H1 (cell line): ENCODE data around the gene C1orf146. TPM values are rescaled to one million over a fixed set of nuclear protein-coding genes. Genes with fewer than 3 reads are reported as not detected.

Experiments used
- CTCF ChIA-PET: fragments of 300-600 bp; sonication (Branson Sonifier 250); formaldehyde crosslinking; loops from one replicate; lab custom pipeline; 2021; ENCODE audit not compliant: partially characterized antibody; lab: Charles Lee
- POLR2A ChIA-PET: fragments of 300-600 bp; sonication (Branson Sonifier 250); formaldehyde crosslinking; loops from one replicate; lab custom pipeline; 2021; ENCODE audit warnings: inconsistent platforms; ENCODE audit not compliant: partially characterized antibody; lab: Charles Lee
- DNase-seq, 2 experiments: peaks; one replicate each; pipeline versions ENCODE4 v3.0.0 to v3.0.0-alpha.2; 2010 to 2022; ENCODE audit warnings: low spot score in 2 of 2, low read depth in 1 of 2, mixed read lengths in 1 of 2
- FAIRE-seq: peaks from 2 replicates; lab custom pipeline; 2011; peaks lifted over from hg19 to GRCh38; lab: Jason Lieb, UNC
- H2AFZ ChIP-seq: 2 replicates; pipeline ENCODE4 v1.8.1; 2012; ENCODE audit warnings: low read length, inconsistent platforms
- H2AK5ac ChIP-seq: 2 replicates; pipeline ENCODE4 v1.6.1; 2013; ENCODE audit warnings: low read depth, low read length
- H2BK120ac ChIP-seq: replicated peaks from 2 replicates; pipeline ENCODE3; 2013; ENCODE audit warnings: low read depth, low read length, inconsistent platforms
- H2BK12ac ChIP-seq: 2 replicates; pipeline ENCODE4 v1.6.1; 2013; ENCODE audit warnings: low read depth, low read length
- H2BK15ac ChIP-seq: 2 replicates; pipeline ENCODE4 v1.6.1; 2013; ENCODE audit warnings: low read length
- H2BK20ac ChIP-seq: 2 replicates; pipeline ENCODE4 v1.6.1; 2013; ENCODE audit warnings: low read length
- H2BK5ac ChIP-seq: 2 replicates; pipeline ENCODE4 v1.6.1; 2013; ENCODE audit warnings: low read depth, low read length
- H3K14ac ChIP-seq: 2 replicates; pipeline ENCODE4 v1.6.1; 2013; ENCODE audit warnings: inconsistent platforms; ENCODE audit not compliant: insufficient read length
- H3K18ac ChIP-seq: 2 replicates; pipeline ENCODE4 v1.6.1; 2013; ENCODE audit warnings: low read length; ENCODE audit errors: extremely low read depth
- H3K23ac ChIP-seq: 2 replicates; pipeline ENCODE4 v1.6.1; 2013; ENCODE audit warnings: inconsistent platforms; ENCODE audit not compliant: insufficient read length
- H3K23me2 ChIP-seq: 2 replicates; pipeline ENCODE4 v1.6.1; 2013; ENCODE audit warnings: low read depth, low read length
- H3K27ac ChIP-seq: 2 replicates; pipeline ENCODE4 v1.6.1; 2011; ENCODE audit warnings: low read depth, low read length, inconsistent platforms
- H3K27me3 ChIP-seq, 4 experiments: replicated peaks in 1 of 4; 1 replicate in 1 of 4; 2 replicates in 3 of 4; pipeline versions ENCODE4 v1.6.1 to v1.8.1; 2011 to 2013; ENCODE audit warnings: low read length in 3 of 4, mild to moderate bottlenecking in 3 of 4, inconsistent platforms in 2 of 4, mixed read lengths in 2 of 4, moderate library complexity in 1 of 4; ENCODE audit not compliant: control insufficient read depth in 3 of 4, insufficient read depth in 3 of 4; ENCODE audit errors: extremely low read depth in 1 of 4
- H3K36me3 ChIP-seq, 4 experiments: 2 replicates each; pipeline versions ENCODE4 v1.6.1 to v1.8.1; 2011 to 2013; ENCODE audit warnings: mild to moderate bottlenecking in 4 of 4, low read length in 3 of 4, moderate library complexity in 2 of 4, control low read depth in 1 of 4, inconsistent platforms in 1 of 4; ENCODE audit not compliant: insufficient read depth in 4 of 4, control insufficient read depth in 2 of 4
- H3K4ac ChIP-seq: replicated peaks from 2 replicates; pipeline ENCODE3; 2013; ENCODE audit warnings: low read length, low read depth, mixed read lengths, inconsistent platforms; ENCODE audit not compliant: insufficient read length
- H3K4me1 ChIP-seq, 4 experiments: replicated peaks in 1 of 4; 1 replicate in 1 of 4; 2 replicates in 3 of 4; pipeline versions ENCODE4 v1.6.1 to v1.8.1; 2011 to 2013; ENCODE audit warnings: low read length in 3 of 4, inconsistent platforms in 2 of 4, mixed read lengths in 1 of 4; ENCODE audit not compliant: insufficient read depth in 4 of 4, control insufficient read depth in 3 of 4
- H3K4me2 ChIP-seq, 2 experiments: 2 replicates each; pipeline versions ENCODE4 v1.6.1 to v1.8.1; 2011 to 2013; ENCODE audit warnings: low read depth in 2 of 2, low read length in 2 of 2, control low read depth in 1 of 2, inconsistent platforms in 1 of 2, mild to moderate bottlenecking in 1 of 2; ENCODE audit not compliant: insufficient read depth in 1 of 2
- H3K4me3 ChIP-seq, 4 experiments: fragments of 200-600, 300-600 bp in 1 of 4; sonication (generic), shearing (Covaris generic), sonication (Bioruptor Twin) in 1 of 4; 2 replicates each; pipeline versions ENCODE4 v1.5.1 to v1.8.1; 2011 to 2016; ENCODE audit warnings: low read length in 4 of 4, low read depth in 3 of 4, control low read depth in 2 of 4, inconsistent platforms in 2 of 4, mild to moderate bottlenecking in 2 of 4, mixed read lengths in 1 of 4, moderate library complexity in 1 of 4; ENCODE audit not compliant: insufficient read depth in 2 of 4; ENCODE audit errors: extremely low read depth in 1 of 4
- H3K56ac ChIP-seq: replicated peaks from 2 replicates; pipeline ENCODE3; 2013; ENCODE audit warnings: low read depth, mild to moderate bottlenecking, mixed read lengths, low read length, inconsistent platforms; ENCODE audit not compliant: insufficient read length
- H3K79me1 ChIP-seq: 2 replicates; pipeline ENCODE4 v1.6.1; 2013; ENCODE audit warnings: low read depth, low read length, control low read depth
- H3K79me2 ChIP-seq, 2 experiments: 2 replicates each; pipeline versions ENCODE4 v1.6.1 to v1.8.1; 2012 to 2013; ENCODE audit warnings: low read length in 2 of 2, mild to moderate bottlenecking in 2 of 2, inconsistent platforms in 1 of 2; ENCODE audit not compliant: insufficient read depth in 2 of 2, control insufficient read depth in 1 of 2
- H3K9ac ChIP-seq, 4 experiments: replicated peaks in 1 of 4; 1 replicate in 1 of 4; 2 replicates in 3 of 4; pipeline versions ENCODE4 v1.6.1 to v1.8.1; 2011 to 2013; ENCODE audit warnings: low read depth in 3 of 4, low read length in 3 of 4, control low read depth in 2 of 4, mild to moderate bottlenecking in 2 of 4, moderate library complexity in 2 of 4, inconsistent platforms in 1 of 4; ENCODE audit errors: extremely low read depth in 1 of 4
- H3K9me3 ChIP-seq, 2 experiments: 2 replicates each; pipeline versions ENCODE4 v1.6.1 to v1.8.1; 2012 to 2013; ENCODE audit warnings: mild to moderate bottlenecking in 2 of 2, moderate library complexity in 2 of 2, control low read depth in 1 of 2, inconsistent platforms in 1 of 2, low read depth in 1 of 2, low read length in 1 of 2, mixed read lengths in 1 of 2; ENCODE audit not compliant: insufficient read depth in 2 of 2
- H4K20me1 ChIP-seq, 2 experiments: replicated peaks in 1 of 2; 2 replicates each; pipeline versions ENCODE3 to v1.8.1; 2011 to 2013; ENCODE audit warnings: inconsistent platforms in 2 of 2, low read length in 2 of 2, mild to moderate bottlenecking in 1 of 2; ENCODE audit not compliant: insufficient read depth in 2 of 2, control insufficient read depth in 1 of 2
- H4K5ac ChIP-seq: 2 replicates; pipeline ENCODE4 v1.6.1; 2013; ENCODE audit warnings: low read length, low read depth, mixed read lengths, inconsistent platforms; ENCODE audit not compliant: insufficient read length
- H4K8ac ChIP-seq: 2 replicates; pipeline ENCODE4 v1.8.0; 2013; ENCODE audit warnings: mild to moderate bottlenecking, moderate library complexity, low read length, inconsistent platforms; ENCODE audit not compliant: insufficient read depth; ENCODE audit errors: extremely low read depth
- H4K91ac ChIP-seq: replicated peaks from 2 replicates; pipeline ENCODE3; 2013; ENCODE audit warnings: low read length, mixed read lengths, inconsistent platforms; ENCODE audit not compliant: insufficient read length
- CEBPB ChIP-seq: IDR thresholded peaks from 2 replicates; pipeline ENCODE4 v1.6.1; 2012; ENCODE audit warnings: low read depth, low read length
- CTCF ChIP-seq, 3 experiments: IDR thresholded peaks; 1 replicate in 2 of 3; 2 replicates in 1 of 3; pipeline versions ENCODE4 v1.5.1 to v1.6.1; 2011; ENCODE audit warnings: low read length in 3 of 3, mild to moderate bottlenecking in 3 of 3, inconsistent platforms in 2 of 3, low read depth in 1 of 3, moderate library complexity in 1 of 3; ENCODE audit not compliant: insufficient read depth in 1 of 3; ENCODE audit errors: control extremely low read depth in 1 of 3
- RFX5 ChIP-seq: IDR thresholded peaks from 2 replicates; pipeline ENCODE4 v1.6.1; 2011; ENCODE audit warnings: low read depth, low read length, improper control_type of control experiment, borderline replicate concordance
- TAF1 ChIP-seq: IDR thresholded peaks from 2 replicates; pipeline ENCODE4 v1.6.1; 2011; ENCODE audit warnings: mild to moderate bottlenecking, low read depth, low read length
- TCF12 ChIP-seq: IDR thresholded peaks from 2 replicates; pipeline ENCODE4 v1.6.1; 2011; ENCODE audit warnings: low read depth, mild to moderate bottlenecking, low read length
- WGBS, 2 experiments: shearing (Covaris generic) in 1 of 2; methylation state at CpG; one replicate each; pipeline versions ENCODE4 v1.1.6 to v1.1.7; 2013 to 2015; ENCODE audit warnings: low lambda C conversion rate in 2 of 2, mixed read lengths in 2 of 2, inconsistent platforms in 1 of 2, low coverage in 1 of 2, missing lambda C conversion rate in 1 of 2; ENCODE audit not compliant: insufficient replicate concordance in 2 of 2, insufficient coverage in 1 of 2, insufficient read length in 1 of 2; ENCODE audit errors: extremely low coverage in 1 of 2, missing lambda C conversion rate in 1 of 2; 5-methylcytosine and 5-hydroxymethylcytosine counted together
- polyA plus RNA-seq, 7 experiments: library from polyadenylated mRNA; depleted of rRNA in 3 of 7; stranded (reverse) in 5 of 7; unstranded in 2 of 7; fragments of >200 nt in 5 of 7; fragments of 200-250 nt in 2 of 7; gene quantifications; 1 replicate in 5 of 7; 2 replicates in 1 of 7; 4 replicates in 1 of 7; pipeline versions ENCODE4 v1.2.1 to v1.2.3, GENCODE V29; 2011 to 2013; ENCODE audit warnings: missing spikeins in 2 of 7, mixed read lengths in 2 of 7
- total RNA-seq: library from RNA; stranded (reverse); fragmentation: NEBNext Ultra II Directional; extraction: Animal tissue kit (Norgen Biotek cat#: 25700); gene quantifications from 2 replicates; pipeline ENCODE4 v1.2.1, GENCODE V29; 2021

Gene C1orf146
- total and polyA plus RNA-seq, 2 of the 8 experiments (the other 6 are each of a cell fraction or from before 2014, with no cell fraction given), result not detected

DNA sequence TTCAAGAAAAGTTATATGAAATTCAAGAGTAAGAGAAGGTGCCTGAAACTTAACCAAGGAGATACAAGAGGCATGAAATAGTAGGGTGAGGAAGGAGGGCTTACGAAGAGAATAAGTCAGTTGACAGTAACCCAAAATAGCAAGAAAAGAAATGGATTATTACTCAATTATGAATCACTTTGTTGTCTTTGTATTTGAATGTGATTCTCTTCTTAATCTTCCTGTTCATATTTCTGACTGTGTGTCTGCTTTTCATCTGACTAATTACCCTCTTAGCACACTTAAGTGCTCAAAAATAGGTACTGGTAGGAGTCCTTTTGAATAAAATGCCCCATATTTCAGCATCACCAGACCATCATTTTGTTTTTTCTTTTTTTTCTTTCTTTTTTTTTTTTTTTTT, 41.6 kb downstream of the C1orf146 start:
- H4K5ac ChIP-seq, result no peak overlapping the region
- no peak overlapping the region for H2AK5ac ChIP-seq
- no peak overlapping the region for H4K8ac ChIP-seq
- H3K4ac ChIP-seq, result no peak overlapping the region
- H3K4me1 ChIP-seq, result no peaks in the 10 kb centered on the region
- H2BK12ac ChIP-seq, result no peak overlapping the region
- DNase-seq (no peak), FAIRE-seq (no peak)
- H4K91ac ChIP-seq, result no peak overlapping the region
- H3K79me2 ChIP-seq, result no peaks in the 10 kb centered on the region
- no peaks in the 10 kb centered on the region for H3K27me3 ChIP-seq
- no peak overlapping the region for H2AFZ ChIP-seq
- H2BK120ac ChIP-seq, result no peak overlapping the region
- no peaks in the 10 kb centered on the region for H3K9me3 ChIP-seq
- no peaks in the 10 kb centered on the region for H3K79me1 ChIP-seq
- no peak overlapping the region for H2BK20ac ChIP-seq
- 96% methylated on average over 1 of the region's 1 CpG; no CpG with 5 or more reads in 1 of the 2 experiments for WGBS, 2 experiments
- no peaks in the 10 kb centered on the region for H3K23me2 ChIP-seq
- no peak overlapping the region for H2BK5ac ChIP-seq
- H3K4me3 ChIP-seq, result no peak overlapping the region
- H3K9ac ChIP-seq, result no peak overlapping the region
- CTCF ChIA-PET, result interaction anchor here (0.7 kb wide), 1 partner anchor 333 kb away, joined by 4 read pairs; no protein-coding TSS in a partner anchor
- no peak overlapping the region for H3K23ac ChIP-seq
- no peak overlapping the region for H3K4me2 ChIP-seq
- POLR2A ChIA-PET, result no interaction called here
- H3K36me3 ChIP-seq, result peaks cover 0 to 37% (median 14%) of the 10 kb centered on the region in 4 experiments; a peak in 5 of 8 replicates
- no peak overlapping the region for H3K14ac ChIP-seq
- H2BK15ac ChIP-seq, result no peak overlapping the region
- TF ChIP-seq CEBPB (no peak), RFX5 (no peak), TAF1 (no peak), TCF12 (no peak), CTCF (IDR thresholded peaks at IDR 0.05; ENCODE audit: control extremely low read depth in 1 of 3, insufficient read depth in 1 of 3, low read depth in 1 of 3, low read length in 3 of 3) (no peak)
- H3K18ac ChIP-seq, result no peak overlapping the region
- H3K27ac ChIP-seq, result no peak overlapping the region
- no peak overlapping the region for H3K56ac ChIP-seq
- H4K20me1 ChIP-seq, result no peaks in the 10 kb centered on the region
